Measurements from ENCODE around the gene MMP15.

The MMP15 gene

GRCh38 chr16:58016840-58017446, 8.6 kb upstream of the MMP15 start:
- in situ Hi-C loops (cut with HindIII; ENCODE audit: low sequenced_read_pairs), result loop anchor here (5.0 kb wide), 1 partner anchor 100 kb away; no protein-coding TSS in a partner anchor

GRCh38 chr16:58018803-58019202, 6.8 kb upstream of the MMP15 start:
- in situ Hi-C loops (cut with HindIII; ENCODE audit: low sequenced_read_pairs), result loop anchor here (5.0 kb wide), 1 partner anchor 98 kb away; no protein-coding TSS in a partner anchor

- in situ Hi-C loops (cut with HindIII; ENCODE audit: low sequenced_read_pairs), result loop anchor here (5.0 kb wide), 1 partner anchor 97 kb away; no protein-coding TSS in a partner anchor
Measured at GRCh38 chr16:58019866-58020538, 5.6 kb upstream of the MMP15 start.

- in situ Hi-C loops (cut with HindIII; ENCODE audit: low sequenced_read_pairs), result no loop called here
Measured at GRCh38 chr16:58020628-58021521, 4.7 kb upstream of the MMP15 start.

- in situ Hi-C loops (cut with HindIII; ENCODE audit: low sequenced_read_pairs), result no loop called here
Measured at GRCh38 chr16:58021661-58022551, 3.6 kb upstream of the MMP15 start.

GRCh38 chr16:58022601-58023371, 2.8 kb upstream of the MMP15 start:
- in situ Hi-C loops (cut with HindIII; ENCODE audit: low sequenced_read_pairs), result no loop called here

GRCh38 chr16:58024486-58025350, 836 bp upstream of the MMP15 start:
- in situ Hi-C loops (cut with HindIII; ENCODE audit: low sequenced_read_pairs), result no loop called here

- in situ Hi-C loops (cut with HindIII; ENCODE audit: low sequenced_read_pairs), result no loop called here
Measured at GRCh38 chr16:58026139-58026704, 668 bp downstream of the MMP15 start.

GRCh38 chr16:58026705-58027160, 1.2 kb downstream of the MMP15 start:
- in situ Hi-C loops (cut with HindIII; ENCODE audit: low sequenced_read_pairs), result no loop called here

- in situ Hi-C loops (cut with HindIII; ENCODE audit: low sequenced_read_pairs), result no loop called here
Measured at GRCh38 chr16:58027161-58027915, 1.8 kb downstream of the MMP15 start.

- in situ Hi-C loops (cut with HindIII; ENCODE audit: low sequenced_read_pairs), result no loop called here
Measured at GRCh38 chr16:58027916-58028455, 2.4 kb downstream of the MMP15 start.

GRCh38 chr16:58028541-58029070, 3.1 kb downstream of the MMP15 start:
- in situ Hi-C loops (cut with HindIII; ENCODE audit: low sequenced_read_pairs), result no loop called here

- in situ Hi-C loops (cut with HindIII; ENCODE audit: low sequenced_read_pairs), result no loop called here
Measured at GRCh38 chr16:58029410-58029809, 3.9 kb downstream of the MMP15 start.

- in situ Hi-C loops (cut with HindIII; ENCODE audit: low sequenced_read_pairs), result no loop called here
Measured at GRCh38 chr16:58030136-58030840, 4.7 kb downstream of the MMP15 start.

- in situ Hi-C loops (cut with HindIII; ENCODE audit: low sequenced_read_pairs), result no loop called here
Measured at GRCh38 chr16:58031016-58031800, 5.7 kb downstream of the MMP15 start.

Data from endothelial cell of hepatic sinusoid (primary cell).